GM19324 (cell line): ENCODE data around the gene ZCCHC14.
"Not testable (repeated sequence)": the region's sequence is repeated elsewhere in the genome, so short reads cannot be mapped to it uniquely, and the experiment has no call there.

Experiments used
- ATAC-seq: cut with Tn5 transposase; IDR thresholded peaks from one replicate; pipeline ENCODE4 v1.9.1; 2021; ENCODE audit warnings: mild to moderate bottlenecking, moderate library complexity; ENCODE audit not compliant: unreplicated experiment, low FRiP score

ZCCHC14 gene

GRCh38 chr16:87368029-87368770, 124.6 kb downstream of the ZCCHC14 start:
- no peak for ATAC-seq

DNA sequence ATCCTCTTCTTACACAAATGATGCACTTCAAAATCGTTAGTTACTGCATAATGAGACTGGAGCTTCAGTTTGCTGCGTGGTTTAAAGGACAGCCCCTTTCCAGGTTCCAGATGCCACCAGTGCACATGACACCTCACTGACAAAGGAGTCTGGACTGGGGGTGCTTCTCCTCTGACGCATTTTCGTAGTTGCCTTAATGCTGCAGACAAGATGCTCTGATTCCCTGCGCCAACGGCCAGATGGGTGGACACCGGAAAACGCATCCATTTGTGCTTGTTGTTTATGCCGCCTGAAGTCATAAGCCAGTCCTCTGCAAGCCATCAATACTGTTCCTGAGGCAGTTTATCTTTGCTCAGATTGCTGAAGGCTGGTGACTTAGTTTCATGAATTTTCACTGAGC, 125.3 kb downstream of the ZCCHC14 start:
- ATAC-seq, result no peak

- no peak for ATAC-seq
Observed at GRCh38 chr16:87366930-87367329, 125.9 kb downstream of the ZCCHC14 start.

DNA sequence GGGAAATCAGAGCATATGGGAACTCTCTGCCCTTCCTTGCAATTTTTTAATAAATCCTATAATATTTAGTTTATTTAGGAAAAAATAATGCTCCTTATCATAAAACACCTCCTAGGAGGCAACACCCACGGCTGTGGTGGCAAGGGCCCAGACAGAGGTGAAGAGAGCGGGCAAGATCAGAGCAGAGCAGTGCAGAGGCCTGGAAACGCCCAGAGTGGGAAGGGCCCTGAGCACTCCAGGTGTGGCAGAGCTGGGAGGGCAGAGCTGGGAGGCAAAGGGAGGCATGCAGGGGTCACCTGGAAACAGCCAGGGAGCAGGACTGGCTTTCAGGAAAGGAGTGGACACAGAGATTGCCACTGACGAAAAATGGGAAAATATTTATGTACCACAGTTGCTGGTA, 126.5 kb downstream of the ZCCHC14 start:
- no peak for ATAC-seq

DNA sequence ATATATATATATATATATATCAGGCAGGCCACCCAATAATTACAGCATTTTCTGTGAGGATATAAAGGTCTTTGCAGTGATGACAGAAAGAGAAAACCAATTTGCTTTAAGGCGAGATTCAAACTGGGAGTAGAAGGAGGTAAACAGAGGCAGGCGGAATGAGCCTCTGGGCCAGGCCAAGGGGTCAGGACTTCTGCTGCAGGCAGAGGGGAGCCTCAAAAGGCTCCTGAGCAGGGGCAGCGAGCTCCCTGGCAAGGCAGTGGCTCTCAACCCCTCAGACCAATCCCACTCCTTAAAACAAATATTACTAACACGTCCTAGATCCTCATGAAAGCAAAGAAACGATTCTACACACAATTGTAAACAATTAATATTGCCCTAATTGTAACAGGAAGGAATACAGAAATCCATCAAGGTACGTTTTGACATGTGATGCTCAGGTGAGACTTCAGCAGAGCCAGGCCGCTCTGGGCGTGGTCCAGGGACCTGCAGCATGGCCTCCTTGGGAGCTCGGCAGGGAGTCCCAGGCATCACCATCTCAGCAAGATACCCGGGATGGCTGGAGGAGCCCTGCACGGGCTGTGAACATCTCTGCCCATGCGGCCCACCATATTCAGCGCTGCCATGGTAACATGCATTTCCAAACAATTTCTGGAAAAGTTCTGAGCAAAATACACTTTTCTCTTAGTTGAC, 127.7 kb downstream of the ZCCHC14 start:
- no peak for ATAC-seq

DNA sequence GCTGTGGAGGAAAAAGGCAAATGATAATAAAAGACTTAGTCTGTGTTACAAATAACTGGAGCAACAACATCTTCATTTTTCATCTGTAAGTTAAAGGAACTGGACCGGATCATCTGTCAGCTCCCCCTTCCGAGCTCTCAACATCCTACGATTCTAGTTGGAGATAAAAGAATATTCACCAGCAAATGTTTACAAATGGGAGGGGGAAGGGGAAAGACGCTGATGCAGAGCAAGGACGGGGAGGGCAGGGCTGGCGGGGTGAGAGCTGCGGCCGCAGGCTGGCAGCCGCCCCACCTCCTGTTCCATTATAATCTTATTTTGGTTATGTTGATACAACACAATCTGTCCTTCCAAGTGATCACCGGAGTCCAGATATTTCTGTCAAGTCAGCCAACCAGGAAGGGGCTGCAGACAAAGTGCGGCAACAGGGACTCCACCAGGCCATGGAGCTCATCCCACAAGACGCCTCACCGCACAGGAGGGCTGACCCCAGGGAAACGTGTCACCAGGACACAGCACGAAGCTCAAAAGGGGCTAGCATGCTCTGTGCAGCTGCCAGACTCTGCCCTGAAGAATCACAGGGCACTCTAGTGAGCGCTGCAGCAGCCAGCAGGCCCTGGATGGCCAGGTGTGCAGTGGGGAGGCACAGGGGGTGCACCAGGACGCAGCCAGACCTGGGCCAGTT, 128.9 kb downstream of the ZCCHC14 start:
- ATAC-seq, result no peak

DNA sequence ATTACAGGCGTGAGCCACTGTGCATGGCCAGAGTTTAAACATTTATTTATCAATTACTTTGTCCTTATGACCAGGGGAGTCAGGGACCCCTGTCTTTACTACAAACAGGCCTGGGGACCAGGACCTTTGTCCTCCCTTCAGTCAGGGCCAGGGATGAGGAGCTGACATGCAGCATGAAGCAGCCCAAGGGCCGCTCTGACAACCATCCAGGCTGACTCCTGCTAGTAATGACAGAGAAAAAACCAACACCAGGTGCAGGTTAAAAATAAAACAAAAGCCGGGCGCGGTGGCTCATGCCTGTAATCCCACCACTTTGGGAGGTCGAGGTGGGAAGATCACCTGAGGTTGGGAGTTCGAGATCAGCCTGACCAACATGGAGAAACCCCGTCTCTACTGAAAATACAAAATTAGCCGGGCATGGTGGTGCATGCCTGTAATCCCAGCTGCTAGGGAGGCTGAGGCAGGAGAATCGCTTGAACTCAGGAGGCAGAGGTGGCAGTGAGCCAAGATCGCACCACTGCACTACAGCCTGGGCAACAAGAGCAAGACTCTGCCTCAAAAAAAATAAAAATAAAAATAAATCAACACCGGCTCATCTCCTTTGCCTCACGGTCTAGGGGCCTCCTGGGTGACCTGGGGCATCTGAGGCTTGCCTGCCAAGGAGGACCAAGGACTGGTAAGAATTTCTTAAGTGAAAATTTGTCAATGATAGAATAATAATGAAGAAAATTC, 129.8 kb downstream of the ZCCHC14 start:
- ATAC-seq, result not testable (repeated sequence)

DNA sequence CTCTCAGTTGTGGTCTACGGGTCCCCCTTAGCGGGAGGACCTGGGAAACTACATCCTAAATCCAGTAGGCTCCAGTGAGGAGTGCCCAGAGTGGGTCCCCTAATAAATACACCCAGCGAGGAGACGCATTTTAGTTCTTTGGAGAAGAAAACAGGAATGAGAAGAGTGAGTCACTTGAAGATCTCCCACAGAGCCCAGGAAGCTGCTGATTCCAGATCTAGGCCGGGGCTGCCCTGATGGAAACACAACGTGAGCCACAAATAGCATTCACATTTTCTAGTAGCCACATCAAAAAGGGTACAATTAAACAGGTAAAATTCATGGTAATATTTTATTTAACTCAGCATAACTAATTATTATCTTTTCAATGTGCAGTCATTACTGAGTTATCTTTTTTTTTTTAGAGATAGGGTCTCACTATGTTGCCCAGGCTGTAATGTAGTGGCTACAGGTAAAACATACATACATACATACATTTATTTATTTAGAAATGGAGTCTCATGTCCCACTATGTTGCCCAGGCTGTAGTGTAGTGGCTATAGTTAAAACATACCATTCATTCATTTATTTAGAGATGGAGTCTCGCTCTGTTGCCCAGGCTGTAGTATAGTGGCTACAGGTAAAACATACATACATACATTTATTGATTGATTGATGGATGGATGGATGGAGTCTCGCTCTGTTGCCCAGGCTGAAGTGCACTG, 130.8 kb downstream of the ZCCHC14 start:
- no peak for ATAC-seq

GRCh38 chr16:87360862-87361610, 131.8 kb downstream of the ZCCHC14 start:
- ATAC-seq, result no peak

DNA sequence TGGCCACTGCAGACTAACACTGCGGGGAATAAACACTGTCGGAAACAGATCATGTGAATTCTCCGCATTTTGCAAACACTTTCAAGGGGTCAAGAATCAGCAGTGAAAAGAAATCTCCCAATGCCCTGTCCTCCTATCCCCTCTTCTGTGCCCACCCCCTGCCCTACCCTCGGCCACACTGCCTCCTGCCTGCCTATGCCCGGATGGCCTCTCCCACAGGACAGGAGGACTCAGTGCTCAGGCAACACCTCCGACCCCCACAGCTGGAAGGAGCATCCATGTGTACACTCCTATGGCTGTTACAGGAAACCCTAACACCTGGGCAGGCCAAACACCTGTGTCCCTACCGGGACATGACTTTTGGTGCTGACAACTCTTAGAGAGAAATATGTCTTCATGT, 133.7 kb downstream of the ZCCHC14 start:
- ATAC-seq, result no peak

DNA sequence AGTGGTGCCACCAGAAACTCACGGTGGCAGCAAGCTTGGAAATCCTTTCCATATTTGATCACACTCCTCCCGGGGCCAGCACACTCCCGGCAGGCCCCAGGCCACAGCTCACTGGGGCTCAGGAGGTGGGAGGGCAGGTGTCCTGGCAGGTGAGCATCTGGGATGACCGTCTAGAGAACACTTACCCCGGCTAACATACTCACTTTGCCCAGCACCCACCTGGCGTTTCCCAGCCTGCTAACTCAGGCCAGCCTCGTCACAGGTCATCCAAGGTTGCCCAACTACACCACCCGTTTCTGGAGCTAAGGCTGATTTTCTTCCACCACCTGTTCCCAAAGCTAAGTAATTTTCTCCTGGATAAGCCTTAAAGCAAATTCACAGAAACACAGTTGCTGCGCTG, 134.1 kb downstream of the ZCCHC14 start:
- no peak for ATAC-seq

DNA sequence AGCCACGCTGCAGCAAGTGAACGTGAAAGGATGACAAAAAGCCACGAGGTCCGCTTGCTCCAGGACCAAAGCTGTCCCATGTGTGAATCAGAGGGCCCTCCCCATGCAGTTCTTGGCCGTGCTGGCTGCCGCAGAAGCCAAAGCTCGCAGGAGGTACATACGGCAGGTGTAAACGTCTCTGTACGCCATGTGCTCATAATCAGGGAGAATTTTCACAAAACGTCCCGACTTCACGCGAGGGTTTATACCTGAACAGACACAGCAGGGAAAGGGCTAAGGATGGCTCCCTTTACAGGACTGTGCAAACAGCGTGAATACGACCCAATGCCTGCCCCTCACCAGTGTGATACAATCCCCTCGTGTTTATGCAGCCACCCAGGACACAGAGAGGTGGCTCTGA, 134.6 kb downstream of the ZCCHC14 start:
- no peak for ATAC-seq

DNA sequence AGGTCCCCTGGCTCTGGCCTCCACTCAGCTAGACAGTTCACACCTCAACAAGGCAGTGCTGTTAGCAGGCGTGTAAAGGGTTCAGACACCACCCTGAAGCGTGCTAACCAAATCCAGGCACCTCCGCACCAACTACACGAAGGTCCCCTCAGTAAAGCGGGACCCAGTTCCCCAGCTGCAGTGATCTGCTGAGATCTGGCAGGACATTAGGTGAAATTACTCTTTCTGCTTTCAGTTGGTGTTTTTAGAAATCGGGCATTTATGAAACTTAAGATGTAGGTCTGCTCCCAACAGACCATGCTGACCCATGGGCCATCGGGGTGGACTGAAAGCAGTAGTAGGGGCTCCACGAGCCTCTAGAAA, 136.4 kb downstream of the ZCCHC14 start:
- no peak for ATAC-seq
